Measurements from ENCODE around the gene EXOC7.

EXOC7 gene

GRCh38 chr17:76097716-76098295, 5.8 kb downstream of the EXOC7 start:
- TF ChIP-seq CTCF (IDR thresholded peaks at IDR 0.05; ENCODE audit: extremely low read depth, missing control alignments) = no peak
- no peak for DNase-seq (ENCODE audit: low spot score)

- DNase-seq (ENCODE audit: low spot score) = no peak
- TF ChIP-seq CTCF (IDR thresholded peaks at IDR 0.05; ENCODE audit: extremely low read depth, missing control alignments) = no peak
Measured at GRCh38 chr17:76095943-76096342, 7.6 kb downstream of the EXOC7 start.

GRCh38 chr17:76094046-76094445, 9.5 kb downstream of the EXOC7 start:
- no peak for DNase-seq (ENCODE audit: low spot score)
- no peak for TF ChIP-seq CTCF (IDR thresholded peaks at IDR 0.05; ENCODE audit: extremely low read depth, missing control alignments)

- DNase-seq (ENCODE audit: low spot score) = no peak
- TF ChIP-seq CTCF (IDR thresholded peaks at IDR 0.05; ENCODE audit: extremely low read depth, missing control alignments) = no peak
Measured at GRCh38 chr17:76092526-76093413, 10.8 kb downstream of the EXOC7 start.

GRCh38 chr17:76091526-76092286, 11.9 kb downstream of the EXOC7 start:
- TF ChIP-seq CTCF (IDR thresholded peaks at IDR 0.05; ENCODE audit: extremely low read depth, missing control alignments) = no peak
- no peak for DNase-seq (ENCODE audit: low spot score)

GRCh38 chr17:76090517-76091129, 13.0 kb downstream of the EXOC7 start:
- no peak for TF ChIP-seq CTCF (IDR thresholded peaks at IDR 0.05; ENCODE audit: extremely low read depth, missing control alignments)
- no peak for DNase-seq (ENCODE audit: low spot score)

Measured in GM20000 (cell line).